HepG2 (cell line): ENCODE measurements around the gene RRBP1. TPM values are rescaled to one million over a fixed set of nuclear protein-coding genes. Genes with fewer than 3 reads are reported as not detected.
"Not testable (repeated sequence)": the region's sequence is repeated elsewhere in the genome, so short reads cannot be mapped to it uniquely, and the experiment has no call there.

Source experiments
- ATAC-seq: fragments of 200-7000 bp; cut with Tn5 transposase; 3 replicates; pipeline ENCODE4 v1.9.1; 2020; ENCODE audit warnings: mild to moderate bottlenecking, moderate library complexity
- BruUV-seq: library from RNA; stranded (reverse); fragments of 400-500 nt; replicated peaks from 2 replicates; lab custom pipeline; 2021; lab: Mats Ljungman, UMichigan
- CTCF ChIA-PET: fragments of 300-600 bp; formaldehyde crosslinking; extraction: SDS; loops from one replicate; lab custom pipeline; 2021; ENCODE audit warnings: low total read pairs, inconsistent platforms, low intra/inter-chr PET ratio; lab: Yijun Ruan, JAX
- POLR2A ChIA-PET: fragments of 350-600 bp; sonication (Branson Sonifier 250); formaldehyde crosslinking; loops from one replicate; lab custom pipeline; 2020; ENCODE audit warnings: antibody characterized with exemption, inconsistent platforms; lab: Yijun Ruan, JAX
- DNase-seq: peaks from one replicate; pipeline ENCODE4 v3.0.0-alpha.2; 2015; ENCODE audit warnings: low spot score
- FAIRE-seq: peaks from 3 replicates; lab custom pipeline; 2011; peaks lifted over from hg19 to GRCh38; lab: Jason Lieb, UNC
- H2AFZ ChIP-seq: one replicate; pipeline ENCODE4 v1.6.1; 2011; ENCODE audit warnings: low read length, inconsistent platforms
- H3K27ac ChIP-seq: fragments of 300-600 bp; 3 replicates; pipeline ENCODE4 v1.8.0; 2011; ENCODE audit warnings: mixed run types, mild to moderate bottlenecking, mixed read lengths, low read length, inconsistent platforms; ENCODE audit not compliant: insufficient read depth; ENCODE audit errors: extremely low read length
- H3K27me3 ChIP-seq, 2 experiments: fragments of 200-600 bp in 1 of 2; 2 replicates in 1 of 2; 3 replicates in 1 of 2; pipeline versions ENCODE4 v1.6.0 to v1.8.0; 2011; ENCODE audit warnings: low read length in 2 of 2, mild to moderate bottlenecking in 2 of 2, moderate library complexity in 2 of 2, inconsistent platforms in 1 of 2; ENCODE audit not compliant: insufficient read depth in 2 of 2, control insufficient read depth in 1 of 2
- H3K36me3 ChIP-seq, 2 experiments: fragments of 200-600 bp in 1 of 2; replicated peaks in 1 of 2; 2 replicates in 1 of 2; 3 replicates in 1 of 2; pipeline versions ENCODE4 v1.5.1 to v1.8.0; 2011; ENCODE audit warnings: low read length in 2 of 2, inconsistent platforms in 1 of 2; ENCODE audit not compliant: insufficient read depth in 2 of 2, control insufficient read depth in 1 of 2
- H3K4me1 ChIP-seq: 2 replicates; pipeline ENCODE4 v1.5.1; 2012; ENCODE audit warnings: low read length, inconsistent platforms; ENCODE audit not compliant: insufficient read depth
- H3K4me2 ChIP-seq: 2 replicates; pipeline ENCODE4 v1.6.0; 2011; ENCODE audit warnings: low read depth, low read length, inconsistent platforms
- H3K4me3 ChIP-seq, 3 experiments: fragments of 200-600 bp in 1 of 3; sonication (generic), shearing (Covaris generic) in 1 of 3; replicated peaks in 1 of 3; 2 replicates each; pipeline ENCODE4 v1.5.1; 2011 to 2016; ENCODE audit warnings: low read length in 3 of 3, inconsistent platforms in 2 of 3, low read depth in 2 of 3, mild to moderate bottlenecking in 2 of 3, control low read depth in 1 of 3, mixed read lengths in 1 of 3; ENCODE audit not compliant: insufficient read depth in 1 of 3
- H3K79me2 ChIP-seq: one replicate; pipeline ENCODE4 v1.6.1; 2011; ENCODE audit warnings: low read length, inconsistent platforms; ENCODE audit not compliant: insufficient read depth
- H3K9ac ChIP-seq: 2 replicates; pipeline ENCODE4 v1.6.0; 2011; ENCODE audit warnings: mild to moderate bottlenecking, low read depth, low read length, inconsistent platforms; ENCODE audit not compliant: insufficient read depth
- H3K9me3 ChIP-seq: 2 replicates; pipeline ENCODE4 v1.5.1; 2012; ENCODE audit warnings: mild to moderate bottlenecking, low read length
- H4K20me1 ChIP-seq: 2 replicates; pipeline ENCODE4 v1.6.0; 2011; ENCODE audit warnings: inconsistent platforms, mild to moderate bottlenecking, low read length, moderate library complexity; ENCODE audit not compliant: insufficient read depth
- AGO1 ChIP-seq: fragments of 200-400 bp; formaldehyde crosslinking; IDR thresholded peaks from 2 replicates; pipeline ENCODE4 v1.6.1; 2017; ENCODE audit warnings: mild to moderate bottlenecking, low read depth, low read length, moderate library complexity; ENCODE audit not compliant: poor library complexity, severe bottlenecking
- AGO2 ChIP-seq: fragments of 200-400 bp; formaldehyde crosslinking; optimal IDR thresholded peaks from 2 replicates; pipeline ENCODE3; 2017; ENCODE audit warnings: mild to moderate bottlenecking, low read depth, low read length, moderate library complexity
- NCOA2 ChIP-seq: sonication (generic); formaldehyde crosslinking; IDR thresholded peaks from 2 replicates; pipeline ENCODE4 v1.8.0; 2022; ENCODE audit warnings: inconsistent platforms
- NR0B2 ChIP-seq: sonication (generic); formaldehyde crosslinking; IDR thresholded peaks from 2 replicates; pipeline ENCODE4 v1.4.0; 2020; ENCODE audit warnings: mild to moderate bottlenecking, missing genetic modification reagents
- POGZ ChIP-seq: sonication (generic); formaldehyde crosslinking; IDR thresholded peaks from 2 replicates; pipeline ENCODE4 v1.4.0; 2020; ENCODE audit warnings: mild to moderate bottlenecking, missing genetic modification reagents
- REXO4 ChIP-seq: sonication (generic); formaldehyde crosslinking; IDR thresholded peaks from 2 replicates; pipeline ENCODE4 v1.8.0; 2022; ENCODE audit warnings: missing genetic modification reagents, mild to moderate bottlenecking, borderline replicate concordance
- ZBTB38 ChIP-seq: sonication (generic); formaldehyde crosslinking; IDR thresholded peaks from 2 replicates; pipeline ENCODE4 v1.5.1; 2020; ENCODE audit warnings: mild to moderate bottlenecking, missing genetic modification reagents
- ZBTB4 ChIP-seq: sonication (generic); formaldehyde crosslinking; IDR thresholded peaks from 2 replicates; pipeline ENCODE4 v1.4.0; 2020; ENCODE audit warnings: missing genetic modification reagents, mild to moderate bottlenecking, borderline replicate concordance
- ZNF235 ChIP-seq: sonication (generic); formaldehyde crosslinking; IDR thresholded peaks from 2 replicates; pipeline ENCODE4 v1.8.1; 2023; ENCODE audit warnings: mild to moderate bottlenecking, missing genetic modification reagents, borderline replicate concordance
- ZNF619 ChIP-seq: sonication (generic); formaldehyde crosslinking; IDR thresholded peaks from 2 replicates; pipeline ENCODE4 v1.4.0; 2020; ENCODE audit warnings: mild to moderate bottlenecking, missing genetic modification reagents
- ZNF784 ChIP-seq: sonication (generic); formaldehyde crosslinking; IDR thresholded peaks from 2 replicates; pipeline ENCODE4 v1.5.1; 2020; ENCODE audit warnings: missing genetic modification reagents, mild to moderate bottlenecking, borderline replicate concordance
- ZSCAN21 ChIP-seq: sonication (generic); formaldehyde crosslinking; IDR thresholded peaks from 2 replicates; pipeline ENCODE4 v1.8.0; 2022; ENCODE audit warnings: mild to moderate bottlenecking, missing genetic modification reagents, moderate library complexity, borderline replicate concordance
- WGBS: methylation state at CpG from one replicate; pipeline ENCODE4 v1.1.6; 2017; ENCODE audit warnings: low lambda C conversion rate; 5-methylcytosine and 5-hydroxymethylcytosine counted together
- in situ Hi-C: cut with HindIII; loops from 2 replicates; pipeline ENCODE4 v1.10.0; 2017; ENCODE audit warnings: low pct_unique_long_range_greater_than_20kb; ENCODE audit not compliant: extremely low pct_ligation_motif_present
- intact Hi-C: fragments of 100-400 bp; cut with micrococcal nuclease; formaldehyde crosslinking; loops from one replicate; pipeline ENCODE4 v1.10.0; 2022; ENCODE audit not compliant: unreplicated experiment
- polyA plus RNA-seq, 8 experiments: library from polyadenylated mRNA; depleted of rRNA in 3 of 8; stranded (reverse) in 7 of 8; unstranded in 1 of 8; fragments of >200 nt; fragmentation: Illumina TruSeq in 4 of 8; extraction: Trizol in 4 of 8; gene quantifications; 2 replicates each; pipeline versions ENCODE4 v1.2.1 to v1.2.3, GENCODE V29; 2011 to 2016; ENCODE audit warnings: low read depth in 4 of 8, missing spikeins in 1 of 8, mixed read lengths in 1 of 8; ENCODE audit not compliant: insufficient read depth in 1 of 8
- total RNA-seq, 5 experiments: library from RNA; depleted of rRNA; stranded (reverse); fragments of >200 nt; fragmentation: Illumina TruSeq; extraction: Trizol; gene quantifications; 2 replicates each; pipeline ENCODE4 v1.2.3, GENCODE V29; 2016; ENCODE audit warnings: low read depth in 1 of 5
- TF ChIP-seq, protein P1 (sequence below): sonication (generic); IDR thresholded peaks from 2 replicates; pipeline ENCODE4 v1.6.1; 2016; ENCODE audit warnings: low read depth, borderline replicate concordance

Gene RRBP1
- total and polyA plus RNA-seq, 2 of the 13 experiments (the other 11 are each of a cell fraction or from before 2014, with no cell fraction given) = 150 to 222 TPM

- H3K9ac ChIP-seq, DNase-seq, H3K27me3 ChIP-seq, H2AFZ ChIP-seq, H3K27ac ChIP-seq, POLR2A ChIA-PET, H3K9me3 ChIP-seq, ATAC-seq, in situ Hi-C loops, CTCF ChIA-PET, H3K4me3 ChIP-seq, FAIRE-seq, H3K4me2 ChIP-seq: not testable (repeated sequence)
- intact Hi-C loops = loop anchor here (5.0 kb wide), 1 partner anchor 238 kb away; no protein-coding TSS in a partner anchor
- peak; percentile 63 for TF ChIP-seq AGO2
- TF ChIP-seq AGO1 = peak; percentile 58
- TSS peak; percentile 67 for BruUV-seq
- Histone ChIP-seq H4K20me1 (peaks cover 93% of the 10 kb centered on the region), H3K4me1 (peaks cover 41% of the 10 kb centered on the region), H3K79me2 (peaks cover 84% of the 10 kb centered on the region), H3K36me3 (peaks cover 46 to 70% of the 10 kb centered on the region in 2 experiments)
- WGBS = 98% methylated on average over 7 of the region's 7 CpGs
These were observed 22.7 kb downstream of the RRBP1 start for GRCh38 chr20:17659344-17659743.

GRCh38 chr20:17658648-17658993 is 23.4 kb downstream of the RRBP1 start:
- no peaks in the 10 kb centered on the region for H3K9me3 ChIP-seq
- peaks cover 93% of the 10 kb centered on the region for H4K20me1 ChIP-seq
- no peak overlapping the region for H3K4me3 ChIP-seq
- H3K27me3 ChIP-seq = no peaks in the 10 kb centered on the region
- 96% methylated on average over 2 of the region's 2 CpGs for WGBS
- no peak overlapping the region for H3K9ac ChIP-seq
- BruUV-seq = no TSS peak
- peaks cover 34% of the 10 kb centered on the region for H3K4me1 ChIP-seq
- intact Hi-C loops = loop anchor here (5.0 kb wide), 1 partner anchor 239 kb away; no protein-coding TSS in a partner anchor
- H3K36me3 ChIP-seq = peaks cover 52 to 73% of the 10 kb centered on the region in 2 experiments
- no peak for DNase-seq
- H3K27ac ChIP-seq = no peak overlapping the region
- no peak overlapping the region for H3K4me2 ChIP-seq
- in situ Hi-C loops = no loop called here
- no peak for ATAC-seq
- no peak overlapping the region for H2AFZ ChIP-seq
- POLR2A ChIA-PET = no interaction called here
- no peak for FAIRE-seq
- peaks cover 84% of the 10 kb centered on the region for H3K79me2 ChIP-seq
- CTCF ChIA-PET = no interaction called here
- TF ChIP-seq, protein P1, sequence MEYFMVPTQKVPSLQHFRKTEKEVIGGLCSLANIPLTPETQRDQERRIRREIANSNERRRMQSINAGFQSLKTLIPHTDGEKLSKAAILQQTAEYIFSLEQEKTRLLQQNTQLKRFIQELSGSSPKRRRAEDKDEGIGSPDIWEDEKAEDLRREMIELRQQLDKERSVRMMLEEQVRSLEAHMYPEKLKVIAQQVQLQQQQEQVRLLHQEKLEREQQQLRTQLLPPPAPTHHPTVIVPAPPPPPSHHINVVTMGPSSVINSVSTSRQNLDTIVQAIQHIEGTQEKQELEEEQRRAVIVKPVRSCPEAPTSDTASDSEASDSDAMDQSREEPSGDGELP = no peak
- TF ChIP-seq ZNF784 (CRISPR knock-in tag) (no peak), POGZ (CRISPR knock-in tag) (no peak), ZSCAN21 (no peak), ZNF235 (CRISPR knock-in tag) (0 out of 2 replicates have a peak, but pooled peaks have one; percentile 29), REXO4 (CRISPR knock-in tag) (no peak), ZBTB4 (CRISPR knock-in tag) (no peak), NCOA2 (no peak), ZNF619 (CRISPR knock-in tag) (no peak), ZBTB38 (CRISPR knock-in tag) (no peak), NR0B2 (no peak)
